Adrenal gland (tissue), 12 donors: ENCODE results near the gene ENTR1. TPM values are rescaled to one million over a fixed set of nuclear protein-coding genes. Genes with fewer than 3 reads are reported as not detected.

Experiments
- DNase-seq, 7 donors: peaks; one replicate each; pipeline ENCODE4 v3.0.0-alpha.2; 2019 to 2020
- H3K27ac ChIP-seq, 5 donors: fragments of 200-600 bp; sonication (generic) in 4 of 5; 1 replicate in 3 of 5; 2 replicates in 2 of 5; pipeline versions ENCODE4 v1.5.1 to v1.8.0; 2016 to 2020; ENCODE audit warnings: mild to moderate bottlenecking in 1 of 5
- H3K27me3 ChIP-seq: fragments of 200-600 bp; 2 replicates; pipeline ENCODE4 v1.8.0; 2021
- H3K36me3 ChIP-seq, 2 donors: fragments of 200-600 bp; replicated peaks in 1 of 2; 1 replicate in 1 of 2; 2 replicates in 1 of 2; pipeline versions ENCODE4 v1.5.1 to v1.8.0; 2018 to 2022
- H3K4me1 ChIP-seq, 2 donors: fragments of 200-600 bp; replicated peaks in 1 of 2; 1 replicate in 1 of 2; 2 replicates in 1 of 2; pipeline versions ENCODE4 v1.5.1 to v1.8.0; 2018 to 2021
- H3K4me3 ChIP-seq, 4 donors: fragments of 200-600 bp; sonication (generic) in 3 of 4; one replicate each; pipeline ENCODE4 v1.5.1; 2016 to 2018
- H3K9me3 ChIP-seq, 3 donors: fragments of 200-600 bp; sonication (generic) in 1 of 3; replicated peaks in 1 of 3; 1 replicate in 2 of 3; 2 replicates in 1 of 3; pipeline versions ENCODE4 v1.5.1 to v1.8.0; 2016 to 2021
- CTCF ChIP-seq, 6 experiments: fragments of 450-650 bp in 4 of 6; fragments of 200-600 bp in 2 of 6; sonication (generic) in 1 of 6; IDR thresholded peaks; 1 replicate in 5 of 6; 2 replicates in 1 of 6; pipeline versions ENCODE4 v1.5.1 to v1.8.0; 2016 to 2021; ENCODE audit warnings: antibody characterized with exemption in 6 of 6, mild to moderate bottlenecking in 2 of 6, moderate library complexity in 1 of 6
- POLR2A ChIP-seq, 2 donors: fragments of 450-650 bp; IDR thresholded peaks; one replicate each; pipeline ENCODE4 v1.6.1; 2017; ENCODE audit warnings: antibody characterized with exemption in 2 of 2, mild to moderate bottlenecking in 2 of 2, moderate library complexity in 1 of 2
- WGBS, 4 donors: extraction: QIAGEN DNeasy Blood & Tissue Kit in 2 of 4; methylation state at CpG; one replicate each; pipeline versions ENCODE4 v1.1.5 to v1.1.7; 2013 to 2017; 5-methylcytosine and 5-hydroxymethylcytosine counted together
- intact Hi-C, 2 donors: fragments of 100-400 bp; cut with DNase I; formaldehyde crosslinking; loops; one replicate each; pipeline versions ENCODE4 v1.14.1 to v1.15.0; 2022 to 2023
- polyA plus RNA-seq, 3 donors: library from polyadenylated mRNA; stranded (reverse); fragments of 200-250 nt in 2 of 3; fragments of 350-450 nt in 1 of 3; fragmentation: Illumina TruSeq in 1 of 3; extraction: RNeasy Lipid Tissue Mini Kit (QIAGEN cat#74804) in 1 of 3; gene quantifications; one replicate each; pipeline ENCODE4 v1.2.3, GENCODE V29; 2013 to 2014
- total RNA-seq, 9 donors: library from RNA; depleted of rRNA in 4 of 9; stranded (reverse); fragments of >200 nt in 4 of 9; fragments of 120-200 nt in 1 of 9; fragmentation: NEBNext Ultra II Directional in 1 of 9; extraction: Animal tissue kit (Norgen Biotek cat#: 25700) in 1 of 9; gene quantifications; one replicate each; pipeline versions ENCODE4 v1.1.0 to v1.2.4, GENCODE V29; 2013 to 2023
- donor health status: healthy with polysubstance abuse.
- donor health status: Bipolar disorder and iron deficiency.
- donor health status: DM: yes; HTN: yes; CAD: no.
- donor health status: DM: no; HTN: no; CAD: no.
- donor health status: DM: no; HTN: no; CAD: no.
- donor health status: DM: yes; HTN: yes; CAD: no.

The ENTR1 gene
- total and polyA plus RNA-seq, 12 donors, result 13.3 to 48.4 (median 34.1) TPM

- peaks cover 0 to 89% of the 10 kb centered on the region in 2 donors for H3K36me3 ChIP-seq
- no peak for TF ChIP-seq CTCF (IDR thresholded peaks at IDR 0.05)
- no peak for TF ChIP-seq POLR2A (IDR thresholded peaks at IDR 0.05)
- no peak for DNase-seq
- no peak overlapping the region for H3K27ac ChIP-seq
- H3K27me3 ChIP-seq, result no peaks in the 10 kb centered on the region
- H3K4me1 ChIP-seq, result no peaks in the 10 kb centered on the region
- 89 to 93% (median 92%) methylated on average over 23 to 43 of the region's 43 CpGs for WGBS, 4 donors
- intact Hi-C loops, result no loop called here
- H3K9me3 ChIP-seq, result no peaks in the 10 kb centered on the region
- H3K4me3 ChIP-seq, result no peak overlapping the region
Measured at GRCh38 chr9:136455043-136456002, 44.9 kb upstream of the ENTR1 start.

- no peaks in the 10 kb centered on the region for H3K4me1 ChIP-seq
- no peak for TF ChIP-seq POLR2A (IDR thresholded peaks at IDR 0.05)
- TF ChIP-seq CTCF (IDR thresholded peaks at IDR 0.05), result no peak
- no peak overlapping the region for H3K27ac ChIP-seq
- H3K36me3 ChIP-seq, result peaks cover 0 to 89% of the 10 kb centered on the region in 2 donors
- intact Hi-C loops, result no loop called here
- H3K4me3 ChIP-seq, result no peak overlapping the region
- WGBS, 4 donors, result 90 to 92% (median 91%) methylated on average over 16 to 25 of the region's 25 CpGs
- no peak for DNase-seq
- H3K9me3 ChIP-seq, result no peaks in the 10 kb centered on the region
- no peaks in the 10 kb centered on the region for H3K27me3 ChIP-seq
Measured at GRCh38 chr9:136454026-136454796, 43.8 kb upstream of the ENTR1 start.

GRCh38 chr9:136453326-136453725, 42.9 kb upstream of the ENTR1 start:
- peaks cover 0 to 86% of the 10 kb centered on the region in 2 donors for H3K36me3 ChIP-seq
- H3K27ac ChIP-seq, result no peak overlapping the region
- no peak overlapping the region for H3K4me3 ChIP-seq
- TF ChIP-seq POLR2A (IDR thresholded peaks at IDR 0.05), result no peak
- TF ChIP-seq CTCF (IDR thresholded peaks at IDR 0.05), result no peak
- 91 to 96% (median 93%) methylated on average over 11 of the region's 11 CpGs for WGBS, 4 donors
- no peak for DNase-seq
- intact Hi-C loops, result no loop called here
- H3K4me1 ChIP-seq, result no peaks in the 10 kb centered on the region
- H3K27me3 ChIP-seq, result no peaks in the 10 kb centered on the region
- no peaks in the 10 kb centered on the region for H3K9me3 ChIP-seq

- Histone ChIP-seq H3K4me1 (no peaks in the 10 kb centered on the region), H3K9me3 (no peaks in the 10 kb centered on the region), H3K27ac (no peak overlapping the region), H3K4me3 (no peak overlapping the region), H3K36me3 (peaks cover 0 to 84% of the 10 kb centered on the region in 2 donors), H3K27me3 (no peaks in the 10 kb centered on the region)
- no peak for DNase-seq
- TF ChIP-seq CTCF (IDR thresholded peaks at IDR 0.05) (no peak), POLR2A (IDR thresholded peaks at IDR 0.05) (no peak)
- intact Hi-C loops, result no loop called here
- WGBS, 4 donors, result 90 to 97% (median 91%) methylated on average over 16 to 26 of the region's 26 CpGs
Measured at GRCh38 chr9:136451221-136451877, 40.9 kb upstream of the ENTR1 start.
